Suppressor macrophage (primary cell): ENCODE results near the gene KCNK4.

ENCODE experiments used
- DNase-seq, 4 experiments: peaks; one replicate each; pipeline ENCODE4 v3.0.0-alpha.2; 2020 to 2022

KCNK4 gene

GRCh38 chr11:64330888-64331287 lies 39.8 kb downstream of the KCNK4 start:
- DNase-seq, result no peak

DNA sequence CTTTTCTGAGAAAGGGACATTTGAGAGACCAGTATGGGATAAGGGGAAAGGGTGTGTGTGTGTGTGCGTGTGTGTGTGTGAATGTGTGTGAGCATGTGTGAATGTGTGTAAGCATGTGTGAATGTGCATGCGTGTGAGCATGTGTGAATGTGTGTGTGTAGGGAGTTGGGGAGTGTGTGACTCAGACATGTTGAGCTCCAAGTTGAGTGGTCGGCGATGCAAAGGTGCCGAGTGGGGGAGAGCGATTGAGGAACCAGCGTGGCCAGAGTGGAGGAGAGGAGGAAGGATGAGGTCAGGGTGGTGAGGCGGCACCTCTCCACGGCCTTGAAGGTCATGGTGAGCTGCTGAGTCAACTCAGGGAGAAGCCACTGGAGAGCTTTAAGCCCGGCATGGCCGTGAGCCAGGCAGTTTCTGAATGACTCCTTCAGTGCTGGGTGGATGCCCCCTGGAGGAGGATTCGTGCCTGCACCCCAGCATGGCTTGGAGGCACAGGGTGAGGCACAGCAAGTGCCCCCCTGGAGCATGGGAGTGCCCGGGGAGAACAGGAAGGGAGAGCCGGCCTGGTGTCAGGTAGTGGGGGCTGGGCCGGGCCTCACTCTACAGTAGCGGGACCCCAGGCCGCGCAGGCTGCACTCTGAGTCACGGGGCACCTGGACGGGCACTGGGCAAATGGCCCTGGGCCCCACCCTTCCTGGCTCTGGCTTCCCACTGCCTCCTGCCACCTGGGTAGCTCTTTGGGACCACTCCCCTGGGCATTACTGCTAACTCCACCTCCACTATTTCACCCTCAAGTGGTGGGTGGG lies 40.7 kb downstream of the KCNK4 start:
- peak; percentile 92 to 97 (median 93) for DNase-seq

DNA sequence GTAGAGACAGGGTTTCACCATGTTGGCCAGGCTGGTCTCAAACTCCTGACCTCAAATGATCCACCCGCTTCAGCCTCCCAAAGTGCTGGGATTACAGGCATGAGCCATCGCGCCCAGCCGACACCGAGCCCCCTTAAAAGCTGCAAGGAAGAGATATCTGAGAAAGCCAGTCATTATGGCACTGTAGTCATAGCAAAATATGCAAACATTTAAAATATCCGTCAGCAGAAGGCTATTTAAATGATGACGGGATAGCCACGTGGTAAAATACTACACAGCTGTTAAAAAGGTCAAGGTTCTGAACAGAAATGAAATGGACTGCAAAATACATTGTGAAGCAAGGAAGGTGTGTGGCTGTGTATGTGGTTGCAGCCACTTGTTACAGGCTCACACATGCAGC lies 42.5 kb downstream of the KCNK4 start:
- no peak for DNase-seq

GRCh38 chr11:64334764-64335735 lies 43.9 kb downstream of the KCNK4 start:
- DNase-seq, result peak; percentile 68 to 88 (median 80)

DNA sequence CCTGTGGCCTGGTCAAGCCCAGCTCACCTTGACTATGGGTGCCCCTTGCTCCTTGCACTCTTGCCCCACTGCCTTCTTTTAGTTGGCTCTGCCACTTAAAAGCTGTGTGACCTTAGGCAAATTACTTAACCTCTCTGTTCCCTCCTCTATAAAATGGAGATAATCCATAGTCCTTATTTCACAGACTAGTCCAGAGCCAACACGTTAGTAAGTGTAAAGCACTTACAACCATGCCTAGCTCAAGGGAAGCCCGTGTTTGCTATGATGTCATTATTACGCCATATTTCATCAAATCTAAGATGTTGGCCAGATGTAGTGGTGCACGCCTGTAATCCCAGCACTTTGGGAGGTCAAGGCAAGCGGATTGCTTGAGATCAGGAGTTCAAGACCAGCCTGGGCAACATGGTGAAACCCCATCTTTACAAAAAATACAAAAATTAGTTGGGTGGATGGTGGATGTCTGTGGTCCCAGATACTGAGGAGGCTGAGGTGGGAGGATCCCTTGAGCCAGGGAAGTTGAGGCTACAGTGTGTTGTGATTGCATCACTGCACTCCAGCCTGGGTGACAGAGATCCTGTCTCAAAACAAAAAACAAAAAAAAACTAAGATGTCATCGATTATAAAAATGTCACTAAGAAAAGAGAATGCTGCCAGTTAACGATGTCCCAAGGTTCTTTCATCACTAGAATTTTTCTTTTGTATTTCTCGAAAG lies 46.6 kb downstream of the KCNK4 start:
- DNase-seq, result no peak

GRCh38 chr11:64338716-64339115 lies 47.6 kb downstream of the KCNK4 start:
- DNase-seq, result no peak

DNA sequence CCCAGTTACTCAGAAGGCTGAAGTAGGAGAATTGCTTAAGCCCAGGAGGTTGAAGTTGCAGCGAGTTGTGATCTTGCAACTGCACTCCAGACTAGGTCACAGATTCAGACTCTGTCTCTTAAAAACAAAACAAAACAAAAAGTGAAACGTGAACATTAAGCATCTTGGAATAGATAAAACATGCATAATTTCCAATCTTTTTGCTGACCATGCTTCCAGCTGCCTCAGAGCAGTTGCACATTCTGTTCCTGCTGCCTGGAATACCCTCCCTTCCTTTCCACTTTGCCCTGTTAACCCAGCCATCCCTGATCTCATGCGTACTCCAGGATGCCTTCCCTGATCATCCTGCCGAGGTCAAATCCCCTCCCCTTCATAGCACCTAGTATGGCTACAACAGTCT lies 48.2 kb downstream of the KCNK4 start:
- no peak for DNase-seq

DNA sequence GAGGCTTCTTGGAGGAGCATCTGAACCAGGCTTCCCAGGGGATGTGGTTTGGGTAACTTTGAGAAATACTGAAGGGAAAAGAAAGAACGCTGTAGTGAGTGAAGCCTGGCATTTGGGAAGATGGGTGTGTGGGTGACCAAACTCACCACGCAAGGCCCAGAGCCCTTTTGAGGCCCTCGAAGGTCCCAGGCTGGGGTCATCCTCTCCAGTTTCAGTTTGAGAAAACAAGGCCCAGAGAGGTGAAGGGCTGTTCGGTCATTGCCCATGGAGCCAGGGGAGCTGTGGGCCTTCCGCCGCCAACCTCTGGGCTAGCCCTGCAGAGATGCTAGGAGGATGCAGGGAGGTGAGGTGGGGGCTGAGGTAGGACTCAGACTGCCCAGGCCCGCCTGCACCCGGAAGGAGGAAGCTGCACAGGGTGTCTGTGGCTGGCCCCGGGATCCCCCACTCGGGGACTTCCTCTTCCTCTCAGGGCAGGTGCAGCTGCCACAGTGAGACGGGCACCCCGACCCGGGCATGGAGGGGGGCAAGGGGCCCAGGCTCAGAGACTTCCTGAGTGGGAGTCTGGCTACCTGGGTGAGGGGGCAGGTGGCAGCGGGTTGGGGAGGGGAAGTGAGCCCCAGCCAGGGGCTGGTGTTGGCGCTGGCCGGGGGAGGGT lies 48.8 kb downstream of the KCNK4 start, which contains the start of gene CCDC88B:
CCDC88B (plus strand) TSS at position 451 of the 655 bp plus-strand sequence; CDS start at position 514, 63 bp downstream.
- peak; percentile 67 to 87 (median 78) for DNase-seq

GRCh38 chr11:64340671-64341335 lies 49.7 kb downstream of the KCNK4 start:
- DNase-seq, result peak in 3 of 4 experiments; percentile 38 to 76 (median 65)

GRCh38 chr11:64341429-64341828 lies 50.3 kb downstream of the KCNK4 start:
- DNase-seq, result no peak

DNA sequence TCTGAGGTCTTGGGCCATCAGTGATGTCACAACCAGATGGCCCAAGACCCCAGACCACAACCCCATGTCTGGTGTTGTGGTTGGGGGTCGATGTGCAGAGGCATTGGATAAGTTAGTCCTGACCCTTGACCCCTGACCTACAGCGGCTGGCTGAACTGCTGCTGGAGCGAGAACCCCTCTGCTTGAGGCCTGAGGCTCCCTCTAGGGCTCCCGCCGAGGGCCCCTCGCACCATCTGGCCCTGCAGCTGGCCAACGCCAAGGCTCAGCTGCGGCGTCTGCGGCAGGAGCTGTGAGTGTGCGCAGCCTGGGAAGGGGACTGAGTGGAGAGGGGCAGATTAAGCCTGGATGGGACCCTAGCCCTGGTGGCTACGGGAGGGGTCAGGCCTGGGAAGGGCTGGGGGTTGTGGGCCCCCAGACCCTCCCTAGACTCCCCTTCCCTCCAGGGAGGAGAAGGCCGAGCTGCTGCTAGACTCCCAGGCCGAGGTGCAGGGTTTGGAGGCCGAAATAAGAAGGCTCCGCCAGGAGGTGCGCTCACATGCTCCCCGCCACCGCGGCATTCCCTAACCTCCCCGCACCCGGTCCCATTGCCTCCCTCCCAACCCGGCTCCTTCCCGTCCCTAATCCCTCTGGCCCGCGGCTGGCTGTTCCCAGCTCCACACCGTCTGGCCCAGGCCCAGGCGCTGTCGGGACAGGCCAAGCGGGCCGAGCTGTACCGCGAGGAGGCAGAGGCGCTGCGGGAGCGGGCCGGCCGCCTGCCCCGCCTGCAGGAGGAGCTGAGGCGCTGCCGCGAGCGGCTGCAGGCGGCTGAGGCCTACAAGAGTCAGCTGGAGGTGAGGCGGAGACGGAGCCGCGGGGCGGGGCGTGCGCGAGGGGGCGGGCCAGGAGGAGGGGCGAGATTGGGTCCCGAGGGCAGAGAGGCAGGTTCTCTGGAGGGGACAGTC lies 51.0 kb downstream of the KCNK4 start:
- DNase-seq, result peak; percentile 92 to 96 (median 94)

- no peak for DNase-seq
Observed at GRCh38 chr11:64342869-64343745, 52.0 kb downstream of the KCNK4 start.

DNA sequence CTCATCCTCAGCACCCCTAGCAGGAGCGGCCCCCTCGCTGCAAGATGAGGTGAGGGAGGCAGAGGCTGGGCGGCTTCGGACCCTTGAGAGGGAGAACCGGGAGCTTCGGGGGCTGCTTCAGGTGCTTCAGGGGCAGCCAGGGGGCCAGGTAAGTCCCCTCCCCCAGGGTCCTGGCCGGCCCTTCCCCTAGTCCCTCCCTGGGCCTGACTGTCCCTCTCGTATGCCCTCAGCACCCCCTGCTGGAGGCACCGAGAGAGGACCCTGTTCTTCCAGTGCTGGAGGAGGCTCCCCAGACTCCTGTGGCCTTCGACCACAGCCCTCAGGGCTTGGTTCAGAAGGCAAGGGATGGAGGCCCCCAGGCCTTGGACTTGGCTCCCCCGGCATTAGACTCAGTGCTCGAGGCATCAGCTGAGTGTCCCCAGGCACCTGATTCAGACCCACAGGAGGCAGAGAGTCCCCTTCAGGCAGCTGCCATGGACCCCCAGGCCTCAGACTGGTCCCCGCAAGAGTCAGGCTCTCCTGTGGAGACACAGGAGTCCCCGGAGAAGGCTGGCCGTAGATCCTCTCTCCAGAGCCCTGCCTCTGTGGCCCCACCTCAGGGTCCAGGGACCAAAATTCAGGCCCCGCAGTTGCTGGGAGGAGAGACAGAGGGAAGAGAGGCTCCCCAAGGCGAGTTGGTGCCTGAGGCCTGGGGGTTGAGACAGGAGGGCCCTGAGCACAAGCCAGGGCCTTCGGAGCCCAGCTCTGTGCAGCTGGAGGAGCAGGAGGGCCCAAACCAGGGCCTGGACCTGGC lies 52.9 kb downstream of the KCNK4 start:
- DNase-seq, result peak in 3 of 4 experiments; percentile 30 to 49 (median 40)

DNA sequence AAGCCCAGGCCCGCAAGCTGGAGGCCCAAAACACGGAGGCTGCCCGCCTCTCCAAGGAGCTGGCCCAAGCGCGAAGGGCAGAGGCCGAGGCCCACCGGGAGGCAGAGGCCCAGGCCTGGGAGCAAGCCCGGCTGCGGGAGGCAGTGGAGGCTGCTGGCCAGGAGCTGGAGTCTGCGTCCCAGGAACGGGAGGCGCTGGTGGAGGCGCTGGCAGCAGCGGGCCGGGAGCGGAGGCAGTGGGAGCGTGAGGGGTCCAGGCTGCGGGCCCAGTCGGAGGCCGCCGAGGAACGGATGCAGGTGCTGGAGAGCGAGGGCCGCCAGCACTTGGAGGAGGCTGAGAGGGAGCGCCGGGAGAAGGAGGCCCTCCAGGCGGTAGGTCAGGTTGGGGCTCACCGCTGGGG lies 53.7 kb downstream of the KCNK4 start:
- no peak for DNase-seq

GRCh38 chr11:64347193-64347867 lies 56.2 kb downstream of the KCNK4 start:
- DNase-seq, result no peak

DNA sequence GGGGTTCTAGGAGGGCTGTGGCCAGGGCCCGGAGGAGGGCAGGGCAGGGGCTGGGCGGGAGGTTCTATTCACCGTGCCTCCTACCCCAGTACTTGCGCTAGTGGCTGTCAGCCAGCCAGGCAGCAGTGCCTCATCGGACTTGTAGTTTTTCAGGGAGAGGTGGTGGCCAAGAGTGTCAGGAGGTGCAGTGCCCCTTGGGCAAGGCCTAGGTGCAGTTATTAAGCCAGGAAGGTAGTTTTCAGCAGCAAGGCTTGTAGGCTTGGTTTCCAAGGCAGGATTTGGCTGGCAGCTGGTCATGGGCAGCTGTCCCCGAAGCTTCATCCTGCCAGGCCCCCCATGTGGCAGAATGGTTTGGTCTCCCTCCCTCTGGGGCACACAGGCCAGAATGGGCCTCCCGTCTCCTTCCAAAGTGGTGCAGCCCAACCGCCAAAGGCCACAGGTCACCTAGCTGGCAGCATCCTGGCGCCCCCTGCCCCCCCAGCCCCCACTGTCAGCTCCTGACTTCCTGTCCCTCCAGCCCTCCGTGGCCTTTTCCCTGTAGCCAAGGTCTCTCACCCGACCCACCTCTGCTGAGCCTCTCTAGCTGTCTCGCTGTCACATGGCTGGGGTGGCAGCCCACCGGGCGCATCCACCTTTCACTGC lies 57.4 kb downstream of the KCNK4 start:
- no peak for DNase-seq

- DNase-seq, result no peak
Observed at GRCh38 chr11:64349025-64349387, 57.9 kb downstream of the KCNK4 start.
